Measurements from ENCODE around the gene PTPN22.

DNA sequence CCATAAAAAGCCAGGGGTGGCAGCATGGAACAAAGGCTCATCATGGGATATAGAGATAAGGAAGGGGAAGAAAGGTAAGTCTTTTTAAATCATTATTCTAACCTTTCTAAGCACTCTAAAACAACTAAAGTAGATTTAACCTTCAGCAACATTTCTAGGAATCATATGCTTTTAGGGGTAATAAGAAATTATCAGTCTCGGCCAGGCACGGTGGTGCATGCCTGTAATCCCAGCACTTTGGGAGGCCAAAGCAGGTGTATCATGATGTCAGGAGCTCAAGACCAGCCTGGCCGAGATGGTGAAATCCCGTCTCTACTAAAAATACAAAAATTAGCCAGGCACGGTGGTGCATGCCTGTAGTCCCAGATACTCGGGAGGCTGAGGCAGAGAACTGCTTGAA, 92.0 kb downstream of the PTPN22 start:
- TF ChIP-seq POLR2A (IDR thresholded peaks at IDR 0.05), result no peak
- TF ChIP-seq, protein P1, sequence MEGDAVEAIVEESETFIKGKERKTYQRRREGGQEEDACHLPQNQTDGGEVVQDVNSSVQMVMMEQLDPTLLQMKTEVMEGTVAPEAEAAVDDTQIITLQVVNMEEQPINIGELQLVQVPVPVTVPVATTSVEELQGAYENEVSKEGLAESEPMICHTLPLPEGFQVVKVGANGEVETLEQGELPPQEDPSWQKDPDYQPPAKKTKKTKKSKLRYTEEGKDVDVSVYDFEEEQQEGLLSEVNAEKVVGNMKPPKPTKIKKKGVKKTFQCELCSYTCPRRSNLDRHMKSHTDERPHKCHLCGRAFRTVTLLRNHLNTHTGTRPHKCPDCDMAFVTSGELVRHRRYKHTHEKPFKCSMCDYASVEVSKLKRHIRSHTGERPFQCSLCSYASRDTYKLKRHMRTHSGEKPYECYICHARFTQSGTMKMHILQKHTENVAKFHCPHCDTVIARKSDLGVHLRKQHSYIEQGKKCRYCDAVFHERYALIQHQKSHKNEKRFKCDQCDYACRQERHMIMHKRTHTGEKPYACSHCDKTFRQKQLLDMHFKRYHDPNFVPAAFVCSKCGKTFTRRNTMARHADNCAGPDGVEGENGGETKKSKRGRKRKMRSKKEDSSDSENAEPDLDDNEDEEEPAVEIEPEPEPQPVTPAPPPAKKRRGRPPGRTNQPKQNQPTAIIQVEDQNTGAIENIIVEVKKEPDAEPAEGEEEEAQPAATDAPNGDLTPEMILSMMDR (IDR thresholded peaks at IDR 0.05), result no peak

Measured in lower leg skin (tissue), 3 donors.